HG03457 (cell line): Measurements from ENCODE around the gene WDCP.
"Not testable (repeated sequence)": the region's sequence is repeated elsewhere in the genome, so short reads cannot be mapped to it uniquely, and the experiment has no call there.

Experiments
- ATAC-seq: cut with Tn5 transposase; IDR thresholded peaks from one replicate; pipeline ENCODE4 v1.9.1; 2021; ENCODE audit warnings: moderate number of reproducible peaks; ENCODE audit not compliant: unreplicated experiment

The WDCP gene

DNA sequence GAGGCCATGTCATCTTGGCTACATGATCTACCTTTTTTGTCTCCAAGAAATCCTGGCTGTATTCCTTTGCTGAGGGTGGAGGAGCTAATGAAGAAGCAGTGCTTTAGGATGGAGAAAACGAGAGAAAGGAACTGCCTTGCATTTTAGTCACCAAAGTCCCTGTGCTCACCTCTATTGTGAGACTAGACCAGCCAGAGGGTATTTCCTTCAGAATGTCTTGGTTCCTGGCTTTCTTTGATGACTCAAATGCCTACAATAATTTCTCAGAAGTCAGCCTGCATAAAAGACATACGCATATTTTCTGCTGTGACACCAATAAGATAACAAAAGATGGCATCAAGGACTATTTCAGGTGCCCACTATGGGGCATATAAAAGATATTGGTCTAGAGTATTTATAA, 18.1 kb upstream of the WDCP start:
- ATAC-seq: no peak

DNA sequence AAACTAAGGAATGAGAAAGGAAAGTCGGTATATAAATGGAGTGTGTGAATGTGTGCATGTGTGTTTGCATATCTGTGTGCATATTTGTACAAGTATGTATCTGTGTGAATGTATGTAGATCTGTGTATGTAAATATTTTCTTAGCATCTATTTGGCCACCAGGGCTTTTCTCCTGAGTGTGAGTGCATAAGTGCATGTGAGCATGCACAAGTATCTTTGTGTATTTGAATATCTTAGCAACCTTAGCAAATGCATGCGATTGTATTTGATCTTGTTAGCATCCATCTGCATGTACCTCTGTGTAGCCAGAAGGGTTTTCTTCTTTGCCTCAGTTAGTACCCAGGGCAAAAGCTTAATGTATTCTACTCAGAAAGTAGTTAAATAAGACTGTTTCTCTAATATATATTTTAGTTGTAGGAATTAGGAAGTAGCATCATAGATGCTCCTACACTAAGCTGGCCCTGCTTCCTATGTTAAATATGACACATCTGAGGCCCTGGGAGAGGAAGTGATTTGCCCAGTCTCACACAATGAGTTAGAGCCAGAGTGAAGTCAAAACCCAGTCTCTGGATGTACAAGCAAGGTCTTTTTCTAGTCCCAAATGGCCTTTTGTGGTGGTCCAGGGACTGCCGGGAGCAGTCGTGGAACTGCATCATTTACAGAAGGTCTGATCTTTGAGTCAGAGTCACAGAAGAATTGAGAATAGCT, 11.5 kb upstream of the WDCP start:
- ATAC-seq: no peak

DNA sequence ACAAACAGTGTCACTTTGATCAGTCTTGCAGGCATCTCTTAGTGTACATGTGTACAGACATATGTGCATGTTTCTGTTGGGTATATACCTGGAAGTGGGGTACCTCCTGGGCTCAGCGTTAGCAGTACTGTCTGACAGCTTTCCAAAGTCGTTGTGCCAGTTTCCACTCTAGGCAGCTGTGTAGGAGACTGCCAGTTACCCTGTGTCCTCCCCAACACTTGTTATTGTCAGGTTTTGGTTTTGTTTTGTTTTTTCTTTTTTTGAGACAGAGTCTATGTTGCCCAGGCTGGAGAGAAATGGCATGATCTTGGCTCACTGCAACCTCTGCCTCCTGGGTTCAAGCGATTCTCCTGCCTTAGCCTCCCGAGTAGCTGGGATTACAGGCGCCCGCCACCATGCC, 8.6 kb upstream of the WDCP start:
- ATAC-seq: no peak

DNA sequence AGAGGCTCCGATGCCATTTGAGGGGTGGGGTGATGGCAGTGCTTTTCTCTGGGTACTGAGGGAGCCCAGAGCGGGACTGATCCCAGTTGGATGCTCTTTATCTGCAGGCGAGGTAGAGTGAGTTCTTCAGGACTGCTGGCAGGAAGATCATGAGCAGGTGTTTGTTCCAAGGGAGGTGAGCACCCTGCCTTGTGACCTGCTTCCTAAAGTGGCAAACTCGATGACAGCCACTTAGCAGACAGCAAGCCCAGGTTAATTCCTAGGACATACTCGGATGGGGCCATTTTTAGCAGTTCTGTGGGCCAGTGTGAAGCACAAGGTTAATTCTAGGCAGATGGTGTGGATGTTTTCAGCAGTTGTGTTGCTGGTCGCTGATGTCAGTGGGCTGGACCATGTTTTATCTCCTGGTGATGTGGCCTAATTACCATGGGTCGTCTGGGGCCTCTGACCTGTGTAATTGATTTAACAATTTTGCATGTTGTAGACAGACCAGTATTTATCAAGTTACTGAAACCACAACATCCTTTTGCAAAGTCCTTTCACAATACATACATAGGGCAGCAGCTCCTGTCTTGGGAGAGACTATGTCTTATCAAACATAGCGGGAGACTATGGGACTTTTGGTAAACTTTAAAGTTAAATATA, 7.3 kb upstream of the WDCP start:
- ATAC-seq: no peak

GRCh38 chr2:24052951-24053350, 5.8 kb upstream of the WDCP start:
- ATAC-seq: no peak

DNA sequence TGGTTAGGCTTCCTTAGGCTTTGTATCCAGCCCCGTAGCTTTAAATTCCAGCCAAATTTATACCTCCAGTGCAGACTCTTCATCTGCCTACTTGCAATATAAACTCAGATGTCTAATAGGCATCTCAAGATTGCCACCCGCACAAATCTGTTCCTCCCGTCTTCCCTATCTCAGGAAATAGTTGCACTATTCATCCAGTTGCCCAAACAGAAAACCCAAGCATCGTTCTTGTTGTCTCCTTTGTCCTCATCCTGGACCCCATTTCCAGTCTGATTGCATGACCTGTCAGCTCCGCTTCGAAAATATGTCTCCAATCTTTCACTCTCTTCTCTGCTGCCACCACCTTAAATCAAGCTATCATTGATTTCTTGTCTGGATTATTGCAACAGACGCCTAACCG, 4.6 kb upstream of the WDCP start:
- no peak for ATAC-seq

DNA sequence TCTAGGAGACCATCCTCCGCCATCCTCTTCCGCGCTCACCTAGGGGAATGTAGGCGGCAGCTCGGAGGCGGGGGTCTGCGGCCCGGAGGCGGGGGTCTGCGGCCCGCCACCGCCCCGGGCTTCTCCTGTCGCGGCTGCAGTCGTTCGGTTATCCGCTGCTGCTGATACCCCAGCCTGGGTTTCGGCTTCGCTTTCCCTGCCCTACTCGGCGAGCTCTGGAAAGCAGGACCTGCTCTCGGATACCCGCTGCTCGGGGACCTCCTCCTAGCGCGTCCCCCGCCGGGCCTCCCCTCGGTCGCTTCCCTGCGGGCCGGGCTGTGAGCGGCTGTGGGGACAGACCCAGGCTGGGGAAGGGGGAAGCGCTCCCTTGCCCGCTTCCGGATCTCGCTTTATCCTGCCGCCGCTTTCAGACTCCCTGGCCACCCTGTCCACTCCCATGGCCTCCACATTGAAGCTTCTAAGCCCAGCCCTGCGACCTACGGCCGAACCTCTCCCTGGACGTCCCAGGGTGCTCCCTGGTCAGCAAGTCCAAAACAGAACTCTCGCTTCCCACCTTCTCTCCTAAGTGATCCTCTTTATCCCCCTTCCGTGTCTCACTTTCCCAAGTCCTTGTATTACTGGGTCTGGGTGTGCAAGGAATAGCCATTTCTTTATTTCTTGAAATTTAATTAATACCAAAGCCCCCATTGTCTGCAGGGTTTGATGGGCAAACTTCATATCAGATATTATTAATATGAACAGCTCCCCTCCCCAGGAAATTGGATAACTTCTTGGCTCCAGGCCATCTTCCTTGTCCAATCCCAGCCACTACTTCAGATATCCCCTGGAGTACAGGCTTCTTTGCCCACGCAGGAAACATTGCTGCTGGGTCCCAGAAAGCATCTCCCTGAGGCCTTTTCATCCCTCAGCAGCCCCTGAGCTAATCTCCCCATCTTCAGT, 3.1 kb upstream of the WDCP start:
- ATAC-seq: no peak

GRCh38 chr2:24049485-24050021, 2.4 kb upstream of the WDCP start, which contains the start of gene FKBP1B:
Gene FKBP1B (plus strand): TSS chr2:24049741. CDS start chr2:24049850, 109 bp downstream.
- ATAC-seq: no peak

GRCh38 chr2:24048769-24049484, 1.7 kb upstream of the WDCP start:
- ATAC-seq: no peak

- no peak for ATAC-seq
Measured at GRCh38 chr2:24047703-24048033, 477 bp upstream of the WDCP start.

GRCh38 chr2:24046599-24046929, 627 bp downstream of the WDCP start:
- no peak for ATAC-seq

- ATAC-seq: no peak
Measured at GRCh38 chr2:24045511-24046508, 1.4 kb downstream of the WDCP start.

DNA sequence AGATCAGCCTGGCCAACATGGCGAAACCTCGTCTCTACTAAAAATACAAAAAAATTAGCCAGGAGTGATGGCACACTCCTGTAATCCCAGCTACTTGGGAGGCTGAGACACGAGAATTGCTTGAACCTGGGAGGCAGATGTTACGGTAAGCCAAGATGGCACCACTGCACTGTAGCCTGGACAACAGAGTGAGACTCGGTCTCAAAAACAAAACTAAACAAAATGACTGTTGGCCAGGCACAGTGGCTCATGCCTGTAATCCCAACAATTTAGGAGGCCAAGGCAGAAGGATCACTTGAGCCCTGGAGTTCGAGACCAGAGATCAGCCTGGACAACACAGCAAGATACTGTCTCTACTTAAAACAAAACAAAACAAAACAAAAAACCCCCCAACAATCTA, 4.1 kb downstream of the WDCP start:
- not testable (repeated sequence) for ATAC-seq

GRCh38 chr2:24040511-24040910, 6.7 kb downstream of the WDCP start:
- ATAC-seq: no peak

- no peak for ATAC-seq
Measured at GRCh38 chr2:24038786-24039499, 8.2 kb downstream of the WDCP start.

GRCh38 chr2:24026233-24026632, 21.0 kb downstream of the WDCP start:
- ATAC-seq: no peak

DNA sequence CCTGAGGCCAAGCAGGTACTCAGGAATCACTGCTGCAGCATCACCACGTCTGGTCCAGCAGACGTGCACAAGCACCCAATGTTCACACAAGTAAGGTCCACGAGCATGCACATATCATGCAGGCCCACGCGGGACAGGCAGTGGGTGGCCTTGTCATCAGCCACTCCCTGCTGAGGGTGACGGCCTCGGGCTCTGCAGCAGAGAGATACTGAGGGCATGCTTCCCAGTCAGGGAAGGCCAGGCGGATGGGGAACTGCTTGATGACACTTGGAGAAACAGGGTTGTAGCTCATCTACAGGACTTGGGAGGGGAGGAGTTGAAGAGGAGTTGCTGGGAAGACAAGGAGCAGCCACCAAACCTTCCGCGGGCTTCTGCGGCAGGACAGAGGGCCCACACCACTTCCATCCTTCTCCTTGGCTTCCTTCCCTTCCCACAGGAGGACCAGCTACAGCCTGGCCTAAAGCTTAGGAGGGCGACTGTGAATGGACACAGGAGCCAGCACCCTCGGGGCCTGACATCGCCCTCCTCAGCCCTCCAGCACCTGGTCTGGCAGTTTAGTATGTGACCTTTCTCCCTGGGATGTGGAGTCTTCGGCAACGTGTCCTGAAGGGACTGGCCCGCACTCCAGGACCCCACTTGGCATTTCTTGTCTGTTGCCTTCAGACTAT, 22.1 kb downstream of the WDCP start:
- no peak for ATAC-seq

- no peak for ATAC-seq
Measured at GRCh38 chr2:24024018-24024417, 23.2 kb downstream of the WDCP start.
